Neuronal stem cell (in vitro differentiated cells): Measurements from ENCODE around the gene SETD2.
"Not testable (repeated sequence)": the region's sequence is repeated elsewhere in the genome, so short reads cannot be mapped to it uniquely, and the experiment has no call there.

ENCODE experiments used
- DNase-seq: peaks from one replicate; pipeline ENCODE4 v3.0.0-alpha.2; 2013; ENCODE audit warnings: low spot score
- H2AFZ ChIP-seq: one replicate; pipeline ENCODE4 v1.6.1; 2013; ENCODE audit warnings: mild to moderate bottlenecking, low read length, inconsistent platforms
- H2AK5ac ChIP-seq: 2 replicates; pipeline ENCODE4 v1.6.1; 2013; ENCODE audit warnings: low read depth, mild to moderate bottlenecking, inconsistent platforms, low read length, moderate library complexity, mixed read lengths
- H2BK120ac ChIP-seq: 2 replicates; pipeline ENCODE4 v1.6.1; 2013; ENCODE audit warnings: low read depth, mild to moderate bottlenecking, inconsistent platforms, low read length, moderate library complexity, mixed read lengths
- H2BK12ac ChIP-seq: one replicate; pipeline ENCODE4 v1.6.1; 2013; ENCODE audit warnings: low read length, inconsistent platforms
- H2BK15ac ChIP-seq: 2 replicates; pipeline ENCODE4 v1.6.1; 2013; ENCODE audit warnings: mild to moderate bottlenecking, low read length, inconsistent platforms, mixed read lengths
- H2BK5ac ChIP-seq: one replicate; pipeline ENCODE4 v1.6.1; 2013; ENCODE audit warnings: inconsistent platforms, mild to moderate bottlenecking, low read length, moderate library complexity
- H3K14ac ChIP-seq: one replicate; pipeline ENCODE4 v1.6.1; 2013; ENCODE audit warnings: low read length, inconsistent platforms
- H3K18ac ChIP-seq: 2 replicates; pipeline ENCODE4 v1.6.1; 2013; ENCODE audit warnings: low read length, inconsistent platforms
- H3K23ac ChIP-seq: 2 replicates; pipeline ENCODE4 v1.6.1; 2013; ENCODE audit warnings: low read depth, mild to moderate bottlenecking, mixed read lengths, low read length, inconsistent platforms; ENCODE audit not compliant: poor library complexity
- H3K27ac ChIP-seq: replicated peaks from 3 replicates; pipeline ENCODE4 v1.5.1; 2013; ENCODE audit warnings: low read length, inconsistent platforms
- H3K27me3 ChIP-seq, 3 experiments: 2 replicates each; pipeline ENCODE4 v1.6.1; 2013; ENCODE audit warnings: low read length in 3 of 3, mild to moderate bottlenecking in 2 of 3, inconsistent platforms in 1 of 3, low read depth in 1 of 3, mixed read lengths in 1 of 3, moderate library complexity in 1 of 3; ENCODE audit not compliant: control insufficient read depth in 3 of 3, insufficient read depth in 3 of 3
- H3K36me3 ChIP-seq, 2 donors: replicated peaks in 1 of 2; 2 replicates each; pipeline ENCODE4 v1.6.1; 2013; ENCODE audit warnings: low read length in 2 of 2; ENCODE audit not compliant: control insufficient read depth in 2 of 2, insufficient read depth in 2 of 2
- H3K4ac ChIP-seq: 2 replicates; pipeline ENCODE4 v1.6.1; 2013; ENCODE audit warnings: inconsistent platforms, mild to moderate bottlenecking, low read length, moderate library complexity
- H3K4me1 ChIP-seq, 2 donors: 1 replicate in 1 of 2; 2 replicates in 1 of 2; pipeline ENCODE4 v1.6.1; 2013; ENCODE audit warnings: low read length in 2 of 2, low read depth in 1 of 2; ENCODE audit not compliant: control insufficient read depth in 2 of 2, insufficient read depth in 1 of 2
- H3K4me2 ChIP-seq: one replicate; pipeline ENCODE4 v1.6.1; 2013; ENCODE audit warnings: mild to moderate bottlenecking, low read length, inconsistent platforms; ENCODE audit not compliant: insufficient read depth, poor library complexity, severe bottlenecking
- H3K4me3 ChIP-seq, 2 donors: 2 replicates each; pipeline ENCODE4 v1.5.1; 2013; ENCODE audit warnings: low read length in 2 of 2, mild to moderate bottlenecking in 2 of 2, inconsistent platforms in 1 of 2, moderate library complexity in 1 of 2
- H3K79me1 ChIP-seq: one replicate; pipeline ENCODE4 v1.6.1; 2013; ENCODE audit warnings: low read depth, mild to moderate bottlenecking, inconsistent platforms, low read length, moderate library complexity
- H3K9ac ChIP-seq: one replicate; pipeline ENCODE4 v1.6.1; 2013; ENCODE audit warnings: mild to moderate bottlenecking, low read depth, low read length, inconsistent platforms; ENCODE audit not compliant: poor library complexity
- H3K9me3 ChIP-seq, 2 donors: replicated peaks in 1 of 2; 2 replicates each; pipeline versions ENCODE3 to v1.6.1; 2013; ENCODE audit warnings: low read length in 2 of 2, mild to moderate bottlenecking in 2 of 2, inconsistent platforms in 1 of 2, low read depth in 1 of 2, mixed read lengths in 1 of 2, moderate library complexity in 1 of 2; ENCODE audit not compliant: control insufficient read depth in 2 of 2, insufficient read depth in 1 of 2
- H4K8ac ChIP-seq: one replicate; pipeline ENCODE4 v1.6.1; 2013; ENCODE audit warnings: low read depth, mild to moderate bottlenecking, inconsistent platforms, low read length, moderate library complexity
- H4K91ac ChIP-seq: one replicate; pipeline ENCODE4 v1.6.1; 2013; ENCODE audit warnings: low read length, low read depth, mild to moderate bottlenecking, inconsistent platforms; ENCODE audit not compliant: poor library complexity
- WGBS, 2 donors: extraction: QIAGEN DNeasy Blood & Tissue Kit; methylation state at CpG; one replicate each; pipeline ENCODE4 v1.1.7; 2013; ENCODE audit warnings: missing lambda C conversion rate in 2 of 2, mixed read lengths in 1 of 2; ENCODE audit not compliant: insufficient read length in 2 of 2, insufficient replicate concordance in 1 of 2; ENCODE audit errors: extremely low coverage in 2 of 2; 5-methylcytosine and 5-hydroxymethylcytosine counted together

SETD2 gene

GRCh38 chr3:47037302-47037701 is 126.6 kb downstream of the SETD2 start:
- not testable (repeated sequence) for H3K9ac ChIP-seq, H3K79me1 ChIP-seq, H3K4me3 ChIP-seq, H3K4me1 ChIP-seq, H3K27me3 ChIP-seq, H2BK15ac ChIP-seq, H2AK5ac ChIP-seq, H3K9me3 ChIP-seq, H3K4ac ChIP-seq, H4K91ac ChIP-seq, H2AFZ ChIP-seq, H3K27ac ChIP-seq, H4K8ac ChIP-seq, H3K4me2 ChIP-seq, H2BK12ac ChIP-seq, H3K18ac ChIP-seq, H3K23ac ChIP-seq, H2BK120ac ChIP-seq, H2BK5ac ChIP-seq, DNase-seq, H3K14ac ChIP-seq
- no CpG with 5 or more reads among the region's 6 CpGs for WGBS, 2 donors
- H3K36me3 ChIP-seq = peaks cover 25 to 87% of the 10 kb centered on the region in 2 donors

- no peak overlapping the region for H3K27ac ChIP-seq
- no peak overlapping the region for H2BK5ac ChIP-seq
- H3K23ac ChIP-seq = no peak overlapping the region
- no peaks in the 10 kb centered on the region for H3K79me1 ChIP-seq
- no CpG with 5 or more reads among the region's 3 CpGs for WGBS, 2 donors
- peaks cover 21 to 85% of the 10 kb centered on the region in 2 donors for H3K36me3 ChIP-seq
- no peak overlapping the region for H4K91ac ChIP-seq
- no peak overlapping the region for H3K4me2 ChIP-seq
- no peak overlapping the region for H2BK12ac ChIP-seq
- H3K14ac ChIP-seq = no peak overlapping the region
- no peak overlapping the region for H2BK120ac ChIP-seq
- no peak overlapping the region for H3K18ac ChIP-seq
- no peak overlapping the region for H3K4ac ChIP-seq
- H4K8ac ChIP-seq = no peak overlapping the region
- H3K9me3 ChIP-seq = no peaks in the 10 kb centered on the region
- no peak for DNase-seq
- H3K4me1 ChIP-seq = no peaks in the 10 kb centered on the region
- H2AFZ ChIP-seq = no peak overlapping the region
- H2BK15ac ChIP-seq = no peak overlapping the region
- H3K4me3 ChIP-seq = no peak overlapping the region
- no peak overlapping the region for H2AK5ac ChIP-seq
- no peaks in the 10 kb centered on the region for H3K27me3 ChIP-seq
- no peak overlapping the region for H3K9ac ChIP-seq
Measured at GRCh38 chr3:47036145-47036544, 127.8 kb downstream of the SETD2 start.

GRCh38 chr3:47035645-47036044 is 128.3 kb downstream of the SETD2 start:
- no peak overlapping the region for H3K18ac ChIP-seq
- no peak overlapping the region for H3K23ac ChIP-seq
- no peak overlapping the region for H3K14ac ChIP-seq
- no peak overlapping the region for H2BK12ac ChIP-seq
- no peak overlapping the region for H2BK15ac ChIP-seq
- no CpG with 5 or more reads among the region's 2 CpGs for WGBS, 2 donors
- no peak overlapping the region for H3K4ac ChIP-seq
- H2BK5ac ChIP-seq = no peak overlapping the region
- H3K27ac ChIP-seq = no peak overlapping the region
- no peak overlapping the region for H4K8ac ChIP-seq
- H3K79me1 ChIP-seq = no peaks in the 10 kb centered on the region
- no peak overlapping the region for H3K4me3 ChIP-seq
- H2AFZ ChIP-seq = no peak overlapping the region
- no peak overlapping the region for H4K91ac ChIP-seq
- no peak overlapping the region for H3K9ac ChIP-seq
- no peak for DNase-seq
- H3K27me3 ChIP-seq = no peaks in the 10 kb centered on the region
- peaks cover 19 to 85% of the 10 kb centered on the region in 2 donors for H3K36me3 ChIP-seq
- H3K4me2 ChIP-seq = no peak overlapping the region
- H2BK120ac ChIP-seq = no peak overlapping the region
- H2AK5ac ChIP-seq = no peak overlapping the region
- H3K4me1 ChIP-seq = no peaks in the 10 kb centered on the region
- H3K9me3 ChIP-seq = no peaks in the 10 kb centered on the region

GRCh38 chr3:47034868-47035489 is 128.9 kb downstream of the SETD2 start:
- Histone ChIP-seq H3K9me3 (no peaks in the 10 kb centered on the region), H3K36me3 (peaks cover 16 to 84% of the 10 kb centered on the region in 2 donors), H3K27ac (no peak overlapping the region), H3K4ac (no peak overlapping the region), H3K23ac (no peak overlapping the region), H3K4me2 (no peak overlapping the region), H2BK5ac (no peak overlapping the region), H3K9ac (no peak overlapping the region), H2BK120ac (no peak overlapping the region), H4K91ac (no peak overlapping the region), H2BK12ac (no peak overlapping the region), H2BK15ac (no peak overlapping the region), H3K4me3 (no peak overlapping the region), H4K8ac (no peak overlapping the region), H3K18ac (no peak overlapping the region), H3K27me3 (no peaks in the 10 kb centered on the region), H3K14ac (no peak overlapping the region), H2AFZ (no peak overlapping the region), H3K79me1 (no peaks in the 10 kb centered on the region), H3K4me1 (no peaks in the 10 kb centered on the region), H2AK5ac (no peak overlapping the region)
- WGBS, 2 donors = no CpG with 5 or more reads among the region's 2 CpGs
- DNase-seq = no peak
